Testis (tissue), 5 donors: Measurements from ENCODE around the gene GPR176. TPM values are rescaled to one million over a fixed set of nuclear protein-coding genes. Genes with fewer than 3 reads are reported as not detected.
A peak's percentile ranks its signal among the peaks of the same experiment; 100 is the strongest.

ENCODE experiments used
- DNase-seq: peaks from one replicate; pipeline ENCODE4 v3.0.0-alpha.2; 2019
- H3K27ac ChIP-seq, 2 donors: fragments of 200-600 bp; sonication (generic); one replicate each; pipeline ENCODE4 v1.5.1; 2019
- H3K27me3 ChIP-seq: fragments of 200-600 bp; sonication (generic); one replicate; pipeline ENCODE4 v1.5.1; 2019
- H3K36me3 ChIP-seq: fragments of 200-600 bp; sonication (generic); one replicate; pipeline ENCODE4 v1.5.1; 2017; ENCODE audit warnings: low read depth; ENCODE audit errors: missing control alignments
- H3K4me1 ChIP-seq: fragments of 200-600 bp; sonication (generic); one replicate; pipeline ENCODE4 v1.5.1; 2019
- H3K4me3 ChIP-seq, 2 donors: fragments of 200-600 bp; sonication (generic); one replicate each; pipeline ENCODE4 v1.5.1; 2017 to 2019
- H3K9me3 ChIP-seq: fragments of 200-600 bp; sonication (generic); one replicate; pipeline ENCODE4 v1.5.1; 2017
- CTCF ChIP-seq, 3 experiments: fragments of 450-650 bp in 2 of 3; fragments of 200-600 bp in 1 of 3; sonication (generic) in 1 of 3; IDR thresholded peaks; one replicate each; pipeline ENCODE4 v1.5.1; 2016 to 2019; ENCODE audit warnings: antibody characterized with exemption in 3 of 3, mild to moderate bottlenecking in 2 of 3, moderate library complexity in 1 of 3
- POLR2A ChIP-seq: fragments of 450-650 bp; IDR thresholded peaks from one replicate; pipeline ENCODE4 v1.6.1; 2017; ENCODE audit warnings: antibody characterized with exemption, mild to moderate bottlenecking, moderate library complexity
- WGBS, 2 donors: methylation state at CpG; one replicate each; pipeline ENCODE4 v1.1.5; 2018; 5-methylcytosine and 5-hydroxymethylcytosine counted together
- intact Hi-C: fragments of 100-400 bp; cut with DNase I; formaldehyde crosslinking; loops from one replicate; pipeline ENCODE4 v1.15.1; 2023; ENCODE audit warnings: low total_unique reads
- long read RNA-seq, 2 donors: transcript quantifications; one replicate each; lab custom pipeline, GENCODE V29; 2026
- polyA plus RNA-seq: library from polyadenylated mRNA; stranded (reverse); fragments of 350-450 nt; fragmentation: Illumina TruSeq; extraction: RNeasy Lipid Tissue Mini Kit (QIAGEN cat#74804); gene quantifications from one replicate; pipeline ENCODE4 v1.2.3, GENCODE V29; 2014; ENCODE audit warnings: low read depth, low replicate concordance; ENCODE audit not compliant: insufficient read depth
- total RNA-seq, 2 donors: library from RNA; depleted of rRNA; stranded (reverse); fragments of >200 nt; gene quantifications; one replicate each; pipeline ENCODE4 v1.2.3, GENCODE V29; 2016

GPR176 gene
- total RNA-seq, result 10 to 100 TPM; 22.0 to 34.1 TPM
- 23.1 TPM for polyA plus RNA-seq
- long read RNA-seq, donor 1, partial matches to known transcripts, result 0 of 1 reads
- long read RNA-seq, donor 1, other reads (novel, unspliced or antisense), result 0 of 1 reads
- long read RNA-seq, donor 2, partial matches to known transcripts, result 0 of 1 reads
- long read RNA-seq, donor 2, other reads (novel, unspliced or antisense), result 0 of 1 reads

DNA sequence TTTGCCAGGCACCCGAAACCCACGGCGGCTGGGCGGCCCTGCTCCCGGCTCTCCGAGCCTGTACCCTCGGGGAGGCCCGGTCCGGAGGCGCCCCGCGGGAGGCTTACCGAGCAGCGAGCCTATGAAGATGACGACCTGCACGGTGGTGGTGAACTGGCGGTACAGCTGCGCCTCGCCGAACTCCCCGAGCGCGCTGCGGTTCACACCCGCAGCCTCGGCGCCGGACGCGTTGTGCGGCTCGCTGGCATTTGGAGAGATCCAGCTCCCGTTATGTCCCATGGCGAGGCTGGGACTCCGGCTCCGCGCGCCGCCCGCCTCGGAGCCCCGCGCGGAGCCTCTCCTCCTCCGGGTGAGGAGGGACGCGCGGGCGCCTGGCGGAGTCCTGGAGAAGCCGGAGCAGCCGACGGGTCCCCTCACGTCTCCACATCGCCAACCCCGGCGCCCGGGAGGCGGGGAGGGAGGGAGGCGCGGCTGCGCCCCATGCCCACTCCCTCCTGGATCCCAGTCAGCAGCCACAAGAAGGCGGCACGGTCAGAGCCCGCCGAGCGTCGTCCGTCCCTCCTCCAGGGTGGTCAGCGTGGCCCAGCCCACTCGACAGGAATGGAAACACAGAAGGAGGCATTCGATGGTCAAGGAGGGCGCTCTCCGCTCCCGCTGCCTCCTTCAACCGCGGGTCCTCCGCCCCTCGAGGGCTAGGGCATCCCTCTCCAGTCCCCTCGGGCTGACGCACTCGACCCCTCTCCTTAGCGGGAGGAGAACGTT, at the start of gene GPR176:
GPR176 (minus strand) TSS at position 519 of the 762 bp plus-strand sequence; CDS start at position 279, 240 bp downstream.
- peak within 1 kb of the TSS; percentile 64 to 68 for H3K4me3 ChIP-seq
- intact Hi-C loops, result no loop called here
- H3K4me1 ChIP-seq, result no peaks in the 10 kb centered on the region
- H3K27ac ChIP-seq, result peak within 1 kb of the TSS; percentile 83 to 89
- DNase-seq, result peak; percentile 64
- TF ChIP-seq CTCF (IDR thresholded peaks at IDR 0.05), result no peak
- no peak for TF ChIP-seq POLR2A
- H3K9me3 ChIP-seq, result no peaks in the 10 kb centered on the region
- H3K36me3 ChIP-seq, result no peaks in the 10 kb centered on the region
- WGBS, 2 donors, result 0 to 5% methylated on average over 4 to 37 of the region's 84 CpGs
- H3K27me3 ChIP-seq, result no peaks in the 10 kb centered on the region

DNA sequence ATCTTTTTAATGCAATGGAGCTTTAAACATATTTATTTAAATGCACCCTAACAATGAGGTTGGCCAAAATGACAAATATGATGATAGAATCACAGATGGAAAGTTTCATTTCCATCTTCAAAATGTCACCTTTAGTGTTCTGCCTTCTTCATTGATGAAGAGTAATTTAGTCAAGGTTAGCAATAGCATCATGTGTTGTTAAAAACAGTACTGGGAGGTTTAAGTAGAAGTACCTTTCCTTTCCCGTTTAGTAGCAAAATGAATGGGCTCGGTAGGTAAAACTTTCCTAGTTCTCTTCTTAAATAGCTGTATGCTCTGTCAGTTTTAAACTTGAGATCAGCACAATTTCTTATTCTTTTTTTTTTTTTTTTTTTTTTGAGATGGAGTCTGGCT, 48.9 kb upstream of the GPR176 start:
- Histone ChIP-seq H3K27ac (no peak overlapping the region), H3K36me3 (no peaks in the 10 kb centered on the region), H3K4me1 (no peaks in the 10 kb centered on the region), H3K4me3 (no peak overlapping the region), H3K27me3 (no peaks in the 10 kb centered on the region), H3K9me3 (no peaks in the 10 kb centered on the region)
- intact Hi-C loops, result no loop called here
- 86 to 96% methylated on average over 2 of the region's 2 CpGs for WGBS, 2 donors
- TF ChIP-seq POLR2A (no peak), CTCF (IDR thresholded peaks at IDR 0.05) (no peak)
- no peak for DNase-seq

DNA sequence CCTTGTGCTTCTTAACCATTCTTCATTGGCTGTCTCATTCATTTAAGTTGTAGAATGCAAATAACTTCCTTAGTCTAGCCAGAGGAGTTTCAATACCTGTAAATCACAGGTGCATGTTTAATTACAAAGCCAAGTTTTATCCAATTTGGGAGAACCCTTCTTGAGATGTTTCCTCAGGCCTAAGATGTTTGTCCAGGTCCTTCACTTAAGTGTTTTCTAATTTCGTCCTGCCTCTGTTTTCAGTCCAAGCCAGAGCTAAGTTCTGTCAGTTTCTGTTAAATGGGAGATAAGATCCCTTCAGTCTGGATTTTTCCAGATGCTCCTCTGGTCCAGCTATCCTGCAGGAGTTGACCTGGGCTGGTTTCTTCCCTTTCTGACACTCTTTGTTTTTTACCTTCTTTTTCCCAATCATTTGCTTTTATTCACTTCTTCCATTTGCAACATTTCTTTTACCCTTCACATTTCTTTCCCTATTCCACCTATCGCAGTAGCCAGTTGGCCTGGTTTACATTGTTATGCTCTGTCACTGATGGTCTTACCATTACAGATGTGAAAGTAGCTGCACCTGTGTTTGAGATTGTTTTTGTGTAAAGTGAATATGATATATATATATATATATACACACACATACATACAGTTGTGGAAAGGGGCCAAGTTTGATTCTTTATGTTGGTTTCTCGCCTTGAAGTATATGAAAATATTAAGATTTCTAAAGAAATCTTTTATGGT, 48.4 kb upstream of the GPR176 start:
- intact Hi-C loops, result no loop called here
- Histone ChIP-seq H3K27me3 (no peaks in the 10 kb centered on the region), H3K27ac (no peak overlapping the region), H3K4me3 (no peak overlapping the region), H3K36me3 (no peaks in the 10 kb centered on the region), H3K9me3 (no peaks in the 10 kb centered on the region), H3K4me1 (no peaks in the 10 kb centered on the region)
- DNase-seq, result no peak
- no peak for TF ChIP-seq POLR2A
- no peak for TF ChIP-seq CTCF (IDR thresholded peaks at IDR 0.05)
- WGBS, 2 donors, result 94 to 95% methylated on average over 3 of the region's 3 CpGs

- Histone ChIP-seq H3K4me3 (no peak overlapping the region), H3K27me3 (no peaks in the 10 kb centered on the region), H3K4me1 (no peaks in the 10 kb centered on the region), H3K9me3 (no peaks in the 10 kb centered on the region), H3K36me3 (no peaks in the 10 kb centered on the region), H3K27ac (no peak overlapping the region)
- intact Hi-C loops, result no loop called here
- 78 to 80% methylated on average over 2 of the region's 2 CpGs for WGBS, 2 donors
- TF ChIP-seq POLR2A, result no peak
- no peak for DNase-seq
Observed at GRCh38 chr15:39966521-39966920, 46.5 kb upstream of the GPR176 start.

- H3K27me3 ChIP-seq, result no peaks in the 10 kb centered on the region
- TF ChIP-seq CTCF (IDR thresholded peaks at IDR 0.05) (no peak), POLR2A (no peak)
- H3K4me3 ChIP-seq, result no peak overlapping the region
- no peak overlapping the region for H3K27ac ChIP-seq
- H3K36me3 ChIP-seq, result no peaks in the 10 kb centered on the region
- 87 to 88% methylated on average over 2 of the region's 2 CpGs for WGBS, 2 donors
- intact Hi-C loops, result no loop called here
- no peak for DNase-seq
- no peaks in the 10 kb centered on the region for H3K4me1 ChIP-seq
- no peaks in the 10 kb centered on the region for H3K9me3 ChIP-seq
Observed at GRCh38 chr15:39963786-39964185, 43.7 kb upstream of the GPR176 start.
